Psoas muscle (tissue), 8 donors: ENCODE measurements around the gene CDKAL1. TPM values are rescaled to one million over a fixed set of nuclear protein-coding genes. Genes with fewer than 3 reads are reported as not detected.

Experiments used
- ATAC-seq, 4 donors: fragments of 200-7000 bp; cut with Tn5 transposase; one replicate each; pipeline ENCODE4 v1.9.1; 2020; ENCODE audit warnings: moderate library complexity in 3 of 4, mild to moderate bottlenecking in 2 of 4
- DNase-seq, 2 donors: peaks; one replicate each; pipeline ENCODE4 v3.0.0-alpha.2; 2020
- H3K27ac ChIP-seq: fragments of 200-600 bp; one replicate; pipeline ENCODE4 v1.8.0; 2022
- H3K27me3 ChIP-seq, 3 donors: fragments of 200-600 bp in 1 of 3; one replicate each; pipeline versions ENCODE4 v1.6.1 to v1.8.0; 2013 to 2022; ENCODE audit warnings: low read length in 2 of 3, mild to moderate bottlenecking in 2 of 3, moderate library complexity in 1 of 3; ENCODE audit not compliant: insufficient read depth in 3 of 3
- H3K36me3 ChIP-seq, 2 donors: fragments of 200-600 bp in 1 of 2; one replicate each; pipeline versions ENCODE4 v1.6.1 to v1.8.0; 2013 to 2022; ENCODE audit warnings: low read depth in 1 of 2, mild to moderate bottlenecking in 1 of 2, moderate library complexity in 1 of 2; ENCODE audit not compliant: insufficient read depth in 1 of 2
- H3K4me1 ChIP-seq: fragments of 200-600 bp; one replicate; pipeline ENCODE4 v1.8.0; 2022
- H3K4me3 ChIP-seq: fragments of 200-600 bp; one replicate; pipeline ENCODE4 v1.8.0; 2022; ENCODE audit warnings: mild to moderate bottlenecking
- H3K9me3 ChIP-seq: fragments of 200-600 bp; one replicate; pipeline ENCODE4 v1.8.0; 2022
- CTCF ChIP-seq: fragments of 200-600 bp; IDR thresholded peaks from one replicate; pipeline ENCODE4 v1.8.0; 2022; ENCODE audit warnings: antibody characterized with exemption
- WGBS, 3 donors: extraction: QIAGEN DNeasy Blood & Tissue Kit; methylation state at CpG; one replicate each; pipeline versions ENCODE4 v1.1.6 to v1.1.7; 2013; 5-methylcytosine and 5-hydroxymethylcytosine counted together
- intact Hi-C, 2 donors: fragments of 100-400 bp; cut with DNase I; formaldehyde crosslinking; loops; one replicate each; pipeline versions ENCODE4 v1.11.0 to v1.14.2; 2022
- polyA plus RNA-seq, 3 donors: library from polyadenylated mRNA; stranded (reverse); fragments of 200-250 nt; gene quantifications; one replicate each; pipeline ENCODE4 v1.2.3, GENCODE V29; 2013
- total RNA-seq, 4 donors: library from RNA; stranded (reverse); fragmentation: NEBNext Ultra II Directional in 2 of 4; extraction: Animal tissue kit (Norgen Biotek cat#: 25700) in 2 of 4; gene quantifications; one replicate each; pipeline versions ENCODE4 v1.2.1 to v1.2.4, GENCODE V29; 2021 to 2023
- donor health status: healthy with polysubstance abuse.
- donor health status: DM: no; HTN: no; CAD: no; lungs with moderate emphysema.
- donor health status: Bipolar disorder and iron deficiency.
- donor health status: healthy.
- donor health status: DM: yes; HTN: yes; CAD: no.
- donor health status: DM: no; HTN: no; CAD: no.
- donor health status: DM: no; HTN: no; CAD: no.
- donor health status: DM: yes; HTN: yes; CAD: no.

CDKAL1 gene
- total and polyA plus RNA-seq, 7 donors, result 4.5 to 16.1 (median 12.9) TPM

- Histone ChIP-seq H3K4me3 (no peak overlapping the region), H3K9me3 (no peaks in the 10 kb centered on the region), H3K4me1 (no peaks in the 10 kb centered on the region), H3K27me3 (no peaks in the 10 kb centered on the region), H3K27ac (no peak overlapping the region), H3K36me3 (no peaks in the 10 kb centered on the region)
- intact Hi-C loops, result no loop called here
- DNase-seq (no peak), ATAC-seq (no peak)
- TF ChIP-seq CTCF, result no peak
- 74 to 83% (median 78%) methylated on average over 3 of the region's 3 CpGs for WGBS, 3 donors
These were observed 313.6 kb downstream of the CDKAL1 start for GRCh38 chr6:20847904-20848303.

- ATAC-seq (no peak), DNase-seq (no peak)
- no peak for TF ChIP-seq CTCF
- no peak overlapping the region for H3K4me3 ChIP-seq
- WGBS, 3 donors, result 73 to 85% (median 78%) methylated on average over 2 of the region's 2 CpGs
- no peaks in the 10 kb centered on the region for H3K36me3 ChIP-seq
- no peaks in the 10 kb centered on the region for H3K27me3 ChIP-seq
- no peaks in the 10 kb centered on the region for H3K9me3 ChIP-seq
- no peak overlapping the region for H3K27ac ChIP-seq
- intact Hi-C loops, result no loop called here
- H3K4me1 ChIP-seq, result no peaks in the 10 kb centered on the region
These were observed 316.6 kb downstream of the CDKAL1 start for GRCh38 chr6:20850686-20851416.

- Histone ChIP-seq H3K27me3 (no peaks in the 10 kb centered on the region), H3K4me1 (no peaks in the 10 kb centered on the region), H3K36me3 (no peaks in the 10 kb centered on the region), H3K4me3 (no peak overlapping the region), H3K9me3 (no peaks in the 10 kb centered on the region), H3K27ac (no peak overlapping the region)
- ATAC-seq (no peak), DNase-seq (no peak)
- 86 to 94% (median 89%) methylated on average over 1 of the region's 1 CpG for WGBS, 3 donors
- no peak for TF ChIP-seq CTCF
- intact Hi-C loops, result no loop called here
These were observed 317.5 kb downstream of the CDKAL1 start for GRCh38 chr6:20851795-20852194.

- Histone ChIP-seq H3K27ac (no peak overlapping the region), H3K27me3 (no peaks in the 10 kb centered on the region), H3K4me1 (no peaks in the 10 kb centered on the region), H3K9me3 (no peaks in the 10 kb centered on the region), H3K4me3 (no peak overlapping the region), H3K36me3 (no peaks in the 10 kb centered on the region)
- no peak for DNase-seq
- intact Hi-C loops, result no loop called here
- TF ChIP-seq CTCF, result no peak
- 93 to 95% (median 93%) methylated on average over 3 of the region's 3 CpGs for WGBS, 3 donors
- ATAC-seq, result no peak
These were observed 319.6 kb downstream of the CDKAL1 start for GRCh38 chr6:20853828-20854227.
